ENCODE data around the gene TMPRSS5.
"Not testable (repeated sequence)": the region's sequence is repeated elsewhere in the genome, so short reads cannot be mapped to it uniquely, and the experiment has no call there.

GRCh38 chr11:113671914-113672313 lies 34.2 kb downstream of the TMPRSS5 start:
- TF ChIP-seq, protein P1, sequence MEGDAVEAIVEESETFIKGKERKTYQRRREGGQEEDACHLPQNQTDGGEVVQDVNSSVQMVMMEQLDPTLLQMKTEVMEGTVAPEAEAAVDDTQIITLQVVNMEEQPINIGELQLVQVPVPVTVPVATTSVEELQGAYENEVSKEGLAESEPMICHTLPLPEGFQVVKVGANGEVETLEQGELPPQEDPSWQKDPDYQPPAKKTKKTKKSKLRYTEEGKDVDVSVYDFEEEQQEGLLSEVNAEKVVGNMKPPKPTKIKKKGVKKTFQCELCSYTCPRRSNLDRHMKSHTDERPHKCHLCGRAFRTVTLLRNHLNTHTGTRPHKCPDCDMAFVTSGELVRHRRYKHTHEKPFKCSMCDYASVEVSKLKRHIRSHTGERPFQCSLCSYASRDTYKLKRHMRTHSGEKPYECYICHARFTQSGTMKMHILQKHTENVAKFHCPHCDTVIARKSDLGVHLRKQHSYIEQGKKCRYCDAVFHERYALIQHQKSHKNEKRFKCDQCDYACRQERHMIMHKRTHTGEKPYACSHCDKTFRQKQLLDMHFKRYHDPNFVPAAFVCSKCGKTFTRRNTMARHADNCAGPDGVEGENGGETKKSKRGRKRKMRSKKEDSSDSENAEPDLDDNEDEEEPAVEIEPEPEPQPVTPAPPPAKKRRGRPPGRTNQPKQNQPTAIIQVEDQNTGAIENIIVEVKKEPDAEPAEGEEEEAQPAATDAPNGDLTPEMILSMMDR (IDR thresholded peaks at IDR 0.05 in 2 of 3, conservative IDR thresholded peaks at IDR 0.05 in 1 of 3; ENCODE audit: control insufficient read depth in 2 of 3, extremely low read depth in 1 of 3, insufficient read depth in 1 of 3, low read depth in 3 of 3, low read length in 3 of 3), result not testable (repeated sequence)
- TF ChIP-seq POLR2A (IDR thresholded peaks at IDR 0.05; ENCODE audit: low read depth, low read length), result not testable (repeated sequence)

All from GM12878 (cell line).